GM21360 (cell line): ENCODE data around the gene TMCO4.
"Not testable (repeated sequence)": the region's sequence is repeated elsewhere in the genome, so short reads cannot be mapped to it uniquely, and the experiment has no call there.

Source experiments
- ATAC-seq: cut with Tn5 transposase; IDR thresholded peaks from one replicate; pipeline ENCODE4 v1.9.1; 2021; ENCODE audit warnings: mild to moderate bottlenecking, moderate library complexity; ENCODE audit not compliant: unreplicated experiment

The TMCO4 gene

DNA sequence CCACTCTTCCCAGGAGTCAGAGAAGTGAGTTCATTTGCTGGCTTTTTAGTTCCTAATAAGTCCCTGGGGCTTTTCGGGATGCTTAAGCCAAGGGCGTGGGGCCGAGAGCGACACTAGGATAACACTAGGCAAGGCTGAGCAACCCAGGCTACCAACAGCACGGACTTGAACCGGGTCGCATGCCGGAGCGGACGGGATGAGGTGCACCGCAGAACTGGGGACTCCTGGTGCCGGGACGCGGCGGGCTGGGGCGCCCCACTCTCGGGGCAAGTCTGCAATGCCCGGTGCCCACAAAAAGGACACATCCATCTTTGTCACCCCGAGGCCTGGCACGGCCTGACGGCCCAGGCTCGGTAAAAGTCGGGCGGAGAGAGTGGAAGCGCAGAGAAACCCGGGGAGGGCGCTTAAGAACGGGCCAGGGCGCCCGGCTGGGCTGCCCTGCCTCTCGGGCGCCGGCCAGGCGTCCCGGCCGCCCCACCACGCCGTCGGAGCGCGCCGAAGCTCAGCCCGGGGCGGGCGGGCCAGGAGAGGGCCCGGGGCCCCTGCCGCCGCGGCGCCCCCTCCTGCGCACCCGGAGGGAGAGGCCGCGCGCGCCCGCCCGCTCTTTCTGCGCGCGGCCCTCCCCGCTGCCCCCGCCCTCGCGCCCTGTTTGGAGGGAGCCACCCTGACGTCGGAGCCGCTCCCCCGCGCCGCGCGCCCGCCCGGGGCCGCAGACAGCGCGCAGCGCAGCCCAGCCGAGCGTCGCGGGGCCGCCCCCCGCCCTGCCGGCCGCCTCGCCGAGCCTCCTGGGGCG, 155.9 kb downstream of the TMCO4 start, which contains the start of gene NBL1:
NBL1 (plus strand) TSS at position 710 of the 793 bp plus-strand sequence. CDS start 10,720 bp downstream, outside the sequence.
- no peak for ATAC-seq

- ATAC-seq: no peak
These were observed 156.6 kb downstream of the TMCO4 start for GRCh38 chr1:19643121-19643520.

DNA sequence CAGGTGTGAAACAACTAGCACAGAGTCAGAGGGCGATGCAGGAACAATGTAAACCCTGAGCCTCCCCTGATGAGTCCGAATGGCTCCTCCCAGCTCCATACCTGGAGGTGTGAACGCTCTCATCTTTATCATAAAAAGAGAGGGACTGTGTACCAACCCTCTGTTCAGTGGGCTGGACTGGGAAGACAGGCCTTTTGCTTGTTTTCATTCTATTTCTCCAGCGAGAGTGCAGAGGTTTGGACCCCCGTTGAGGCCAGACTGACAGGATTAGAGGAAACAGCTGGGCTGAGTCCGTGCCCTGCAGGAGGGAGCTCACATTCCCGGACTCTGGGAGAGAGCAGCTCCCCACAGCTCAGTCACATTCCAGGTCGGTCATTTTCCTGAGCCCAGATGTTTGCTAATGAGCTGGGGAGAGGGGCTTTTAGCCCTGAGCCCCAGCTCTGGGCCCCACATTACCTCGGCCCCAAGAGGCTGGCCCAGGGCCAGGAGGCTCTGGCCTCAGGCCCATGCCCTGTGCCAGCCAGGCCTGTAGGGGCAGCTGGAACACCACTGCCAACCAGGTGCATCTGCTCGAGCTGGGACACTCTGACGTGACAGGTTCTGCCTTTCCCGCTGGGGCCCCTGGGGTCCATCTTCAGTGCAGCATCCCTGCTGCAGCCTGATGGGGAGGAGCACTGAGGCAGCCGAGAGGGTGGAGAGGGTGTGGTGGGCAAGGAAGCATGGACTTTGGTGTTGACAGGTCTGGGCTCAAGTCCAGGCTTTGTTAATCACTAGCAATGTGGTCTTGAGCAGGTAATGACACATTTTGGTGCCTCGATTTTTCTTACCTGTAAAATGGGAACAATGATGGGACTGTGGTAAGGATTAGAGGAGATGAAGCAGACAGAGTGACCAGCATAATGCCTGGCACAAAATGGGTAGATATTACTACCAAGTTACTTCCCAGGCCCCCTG, 159.1 kb downstream of the TMCO4 start:
- no peak for ATAC-seq

- no peak for ATAC-seq
These were observed 159.7 kb downstream of the TMCO4 start for GRCh38 chr1:19639999-19640362.

- not testable (repeated sequence) for ATAC-seq
These were observed 160.5 kb downstream of the TMCO4 start for GRCh38 chr1:19639228-19639627.

DNA sequence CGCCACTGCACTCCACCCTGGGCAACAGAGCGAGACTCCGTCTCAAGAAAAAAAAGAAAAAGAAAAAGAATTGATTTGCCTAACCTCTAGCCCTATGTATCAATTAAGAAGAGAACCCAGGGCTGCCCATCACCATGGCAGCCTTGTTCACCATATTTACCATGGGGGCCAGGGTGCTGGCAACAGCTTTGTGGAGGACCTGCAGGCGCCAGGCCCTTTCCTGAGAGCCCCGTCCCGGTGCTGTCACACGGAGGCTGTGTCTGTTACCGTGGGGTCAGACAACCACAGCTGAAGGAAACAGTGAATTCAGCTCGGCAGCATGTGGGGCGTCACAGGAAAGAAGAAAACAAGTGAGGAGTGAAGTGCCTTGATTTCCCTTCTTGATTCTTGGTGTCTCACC, 162.1 kb downstream of the TMCO4 start:
- no peak for ATAC-seq

GRCh38 chr1:19636749-19637148, 163.0 kb downstream of the TMCO4 start:
- ATAC-seq: not testable (repeated sequence)

GRCh38 chr1:19636065-19636464, 163.7 kb downstream of the TMCO4 start:
- ATAC-seq: no peak

- ATAC-seq: no peak
These were observed 164.1 kb downstream of the TMCO4 start for GRCh38 chr1:19635646-19636045.

DNA sequence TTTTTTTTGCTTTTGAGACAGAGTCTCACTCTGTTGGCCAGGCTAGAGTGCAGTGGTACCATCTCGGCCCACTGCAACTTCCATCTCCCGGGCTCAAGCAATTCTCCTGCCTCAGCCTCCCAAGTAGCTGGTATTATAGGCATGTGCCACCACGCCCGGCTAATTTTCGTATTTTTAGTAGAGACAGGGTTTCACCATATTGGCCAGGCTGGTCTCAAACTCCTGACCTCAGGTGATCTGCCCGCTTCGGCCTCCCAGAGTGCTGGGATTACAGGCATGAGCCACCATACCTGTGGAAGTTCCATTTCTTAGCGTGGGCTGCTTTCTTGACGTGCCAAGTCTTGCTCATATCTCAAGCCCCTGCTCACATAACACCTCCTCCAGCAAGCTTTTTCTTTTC, 164.7 kb downstream of the TMCO4 start:
- not testable (repeated sequence) for ATAC-seq

DNA sequence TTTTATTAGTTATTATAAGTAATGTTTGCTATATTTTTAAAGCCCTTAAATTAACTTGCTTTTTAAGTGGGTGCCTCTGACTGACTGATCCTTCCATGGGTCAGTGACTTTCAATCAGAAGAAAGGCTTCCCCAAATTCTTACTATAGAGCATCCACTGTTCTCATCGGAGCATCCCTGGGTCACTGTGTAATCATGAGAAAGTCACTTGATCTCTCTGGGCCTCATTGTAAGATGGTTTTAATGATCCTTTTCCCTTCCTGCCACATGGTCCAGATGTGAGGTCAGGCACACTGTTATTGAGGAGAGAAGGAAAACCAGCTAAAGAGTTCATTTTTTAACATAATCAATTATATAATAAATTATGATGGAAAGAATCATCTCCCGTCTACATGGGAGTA, 166.6 kb downstream of the TMCO4 start:
- ATAC-seq: no peak
